HTR-8/SVneo (cell line): Measurements from ENCODE around the gene MAP3K7.
"Not testable (repeated sequence)": the region's sequence is repeated elsewhere in the genome, so short reads cannot be mapped to it uniquely, and the experiment has no call there.

Experiments
- DNase-seq: peaks from one replicate; pipeline ENCODE4 v3.0.0; 2011; ENCODE audit warnings: low spot score, mixed read lengths; ENCODE audit not compliant: insufficient read length
- FAIRE-seq: peaks from 2 replicates; lab custom pipeline; 2011; peaks lifted over from hg19 to GRCh38; lab: Jason Lieb, UNC

MAP3K7 gene

DNA sequence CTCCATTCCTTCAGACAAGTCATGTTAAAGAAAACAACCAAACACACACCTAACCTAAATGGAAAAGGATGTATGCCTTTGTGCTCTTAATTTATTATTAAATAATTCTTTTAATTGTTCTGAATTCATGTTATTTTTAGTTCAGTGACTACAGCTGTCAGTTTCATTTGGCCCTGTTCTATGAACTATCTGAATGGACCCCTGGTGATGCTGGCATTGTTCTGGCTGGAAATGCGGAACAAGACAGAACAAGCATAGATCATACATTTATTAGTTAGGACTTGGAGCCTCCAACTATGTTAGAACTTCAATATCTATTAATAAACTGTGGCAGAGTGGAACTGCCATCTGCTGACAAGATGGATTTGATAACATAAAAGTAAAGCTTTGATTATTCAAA lies 5.7 kb downstream of the MAP3K7 start:
- no peak for DNase-seq
- FAIRE-seq = no peak

GRCh38 chr6:90578894-90579549 lies 7.8 kb downstream of the MAP3K7 start:
- FAIRE-seq = no peak
- DNase-seq = no peak

- FAIRE-seq (no peak), DNase-seq (no peak)
These were observed 11.6 kb downstream of the MAP3K7 start for GRCh38 chr6:90575267-90575666.

- DNase-seq = no peak
- no peak for FAIRE-seq
These were observed 12.3 kb downstream of the MAP3K7 start for GRCh38 chr6:90574610-90575009.

- no peak for FAIRE-seq
- no peak for DNase-seq
These were observed 13.2 kb downstream of the MAP3K7 start for GRCh38 chr6:90573624-90574023.

DNA sequence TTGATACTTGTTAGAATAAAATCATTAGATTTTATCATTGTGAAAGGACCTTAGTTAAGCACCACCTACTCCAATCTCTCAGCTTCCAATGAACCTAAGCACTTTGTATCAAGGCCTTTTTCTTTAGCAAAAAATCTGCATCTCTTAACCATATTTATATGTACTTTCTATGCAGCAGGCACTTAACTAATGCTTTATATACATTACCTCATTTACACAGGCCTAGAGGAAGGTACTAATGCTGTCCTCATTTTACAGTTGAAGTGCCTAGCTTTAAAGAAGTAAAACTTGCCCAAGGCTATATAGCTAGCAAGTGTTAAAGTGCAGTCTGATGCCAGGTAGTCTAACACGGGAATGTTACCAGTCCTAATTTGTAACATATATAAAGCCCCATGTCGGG lies 14.0 kb downstream of the MAP3K7 start:
- no peak for DNase-seq
- no peak for FAIRE-seq

DNA sequence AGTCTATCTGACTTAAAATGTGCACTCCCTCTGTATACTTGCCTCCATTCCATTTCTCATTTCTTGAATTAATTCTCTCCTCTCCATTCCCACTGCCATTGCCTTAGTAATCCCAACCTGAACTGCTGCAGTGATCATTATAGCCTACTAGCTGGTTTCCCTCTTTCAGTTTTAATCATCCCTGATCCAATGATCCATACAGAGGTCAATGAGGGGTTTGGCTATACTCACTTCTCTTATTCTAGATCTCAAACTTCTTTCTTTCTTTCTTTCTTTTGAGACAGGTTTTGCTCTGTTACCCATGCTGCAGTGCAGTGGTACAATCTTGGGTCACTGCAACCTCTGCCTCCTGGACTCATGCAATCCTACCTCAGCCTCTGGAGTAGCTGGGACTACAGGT lies 17.6 kb downstream of the MAP3K7 start:
- no peak for FAIRE-seq
- no peak for DNase-seq

DNA sequence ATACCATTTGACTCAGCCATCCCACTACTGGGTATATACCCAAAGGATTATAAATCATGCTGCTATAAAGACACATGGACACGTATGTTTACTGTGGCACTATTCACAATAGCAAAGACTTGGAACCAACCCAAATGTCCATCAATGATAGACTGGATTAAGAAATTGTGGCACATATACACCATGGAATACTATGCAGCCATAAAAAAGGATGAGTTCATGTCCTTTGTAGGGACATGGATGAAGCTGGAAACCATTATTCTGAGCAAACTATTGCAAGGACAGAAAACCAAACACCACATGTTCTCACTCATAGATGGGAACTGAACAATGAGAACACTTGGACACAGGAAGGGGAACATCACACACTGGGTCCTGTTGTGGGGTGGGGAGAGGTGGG lies 19.2 kb downstream of the MAP3K7 start:
- not testable (repeated sequence) for DNase-seq, FAIRE-seq

DNA sequence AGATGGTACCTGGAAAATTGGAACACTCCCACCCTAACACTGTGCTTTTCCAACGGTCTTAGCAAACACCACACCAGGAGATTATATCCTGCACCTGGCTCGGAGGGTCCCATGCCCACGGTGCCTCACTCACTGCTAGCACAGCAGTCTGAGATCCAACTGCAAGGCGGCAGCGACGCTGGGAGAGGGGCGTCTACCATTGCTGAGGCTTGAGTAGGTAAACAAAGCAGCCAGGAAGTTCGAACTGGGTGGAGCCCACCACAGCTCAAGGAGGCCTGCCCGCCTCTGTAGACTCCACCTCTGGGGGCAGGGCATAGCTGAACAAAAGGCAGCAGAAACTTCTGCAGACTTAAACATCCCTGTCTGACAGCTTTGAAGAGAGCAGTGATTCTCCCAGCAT lies 24.5 kb downstream of the MAP3K7 start:
- FAIRE-seq, DNase-seq: not testable (repeated sequence)

- no peak for DNase-seq
- FAIRE-seq = no peak
These were observed 26.9 kb downstream of the MAP3K7 start for GRCh38 chr6:90559931-90560330.

DNA sequence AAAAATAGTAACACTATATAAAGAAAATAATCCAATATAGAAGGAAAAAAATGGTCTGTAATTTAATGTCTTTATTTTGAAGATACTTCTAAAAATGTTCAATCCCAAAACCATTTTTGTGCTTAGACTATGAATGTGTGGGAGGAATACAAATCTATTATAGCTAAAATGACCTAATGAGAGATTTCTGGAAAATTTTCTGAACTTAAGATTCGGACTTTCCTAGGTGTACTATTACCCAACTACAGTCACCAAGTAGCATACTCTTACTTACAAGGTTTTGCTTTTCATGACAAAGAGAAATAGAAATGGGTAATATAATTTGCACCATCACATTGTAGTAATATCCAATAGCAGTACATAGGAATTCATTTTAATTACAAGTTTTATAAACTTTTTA lies 29.9 kb downstream of the MAP3K7 start:
- DNase-seq = no peak
- no peak for FAIRE-seq

DNA sequence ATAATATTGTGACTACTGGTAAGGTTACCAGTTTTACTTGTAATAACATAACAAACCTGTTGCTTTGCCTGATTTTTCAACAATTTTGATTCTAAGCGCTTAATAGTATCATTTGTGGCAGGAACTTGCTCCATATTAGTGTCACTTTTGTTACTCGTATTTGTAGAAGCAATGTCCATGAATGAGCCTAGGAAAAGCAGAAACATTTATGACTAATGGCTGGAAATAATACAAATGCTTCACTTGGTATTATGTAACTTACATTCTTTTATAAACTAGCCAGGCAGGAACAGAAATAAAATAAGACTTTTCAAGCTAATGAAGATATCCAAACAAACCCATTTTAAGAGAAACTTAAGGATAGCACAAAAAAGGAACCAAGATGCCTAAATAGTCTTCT lies 38.9 kb downstream of the MAP3K7 start:
- DNase-seq (no peak), FAIRE-seq (no peak)

DNA sequence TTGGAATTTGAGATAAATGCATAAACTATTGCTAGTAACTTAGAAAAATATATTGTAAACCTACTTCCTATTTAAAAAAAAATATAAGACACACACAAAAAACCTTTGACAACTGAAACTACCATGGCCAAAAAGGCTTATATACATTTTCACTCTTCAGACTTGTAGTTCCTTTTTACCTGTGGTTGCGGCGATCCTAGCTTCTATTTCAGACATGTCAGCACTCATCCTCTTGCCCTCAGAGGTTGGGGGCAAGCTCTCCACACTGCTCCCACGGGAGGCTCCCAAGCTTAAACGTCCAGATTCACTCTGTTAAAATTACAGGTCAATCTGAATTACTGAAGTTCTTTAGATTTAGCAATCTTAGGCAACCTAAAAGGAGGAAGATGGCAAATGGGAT lies 39.8 kb downstream of the MAP3K7 start:
- DNase-seq = no peak
- FAIRE-seq = no peak

- DNase-seq (no peak), FAIRE-seq (no peak)
These were observed 41.4 kb downstream of the MAP3K7 start for GRCh38 chr6:90545448-90545847.

DNA sequence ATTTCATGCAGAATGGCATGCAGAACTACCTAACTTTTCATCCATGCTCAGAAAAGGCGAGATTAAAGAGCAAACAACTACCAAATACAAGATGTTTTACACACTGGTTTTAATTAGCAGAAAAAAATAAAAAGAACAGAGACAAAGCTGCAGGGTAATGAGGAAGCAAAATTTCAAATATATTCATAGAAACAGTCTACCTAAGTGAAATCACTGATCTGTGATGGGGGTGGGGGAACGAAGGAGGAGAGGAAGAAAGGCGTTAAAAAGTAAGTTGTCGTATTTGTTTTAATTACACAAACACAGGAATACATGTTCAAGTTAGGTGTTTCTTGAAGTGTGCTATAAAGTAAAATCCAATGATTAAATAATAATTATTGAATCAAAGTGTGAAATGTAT lies 42.1 kb downstream of the MAP3K7 start:
- DNase-seq (no peak), FAIRE-seq (no peak)

DNA sequence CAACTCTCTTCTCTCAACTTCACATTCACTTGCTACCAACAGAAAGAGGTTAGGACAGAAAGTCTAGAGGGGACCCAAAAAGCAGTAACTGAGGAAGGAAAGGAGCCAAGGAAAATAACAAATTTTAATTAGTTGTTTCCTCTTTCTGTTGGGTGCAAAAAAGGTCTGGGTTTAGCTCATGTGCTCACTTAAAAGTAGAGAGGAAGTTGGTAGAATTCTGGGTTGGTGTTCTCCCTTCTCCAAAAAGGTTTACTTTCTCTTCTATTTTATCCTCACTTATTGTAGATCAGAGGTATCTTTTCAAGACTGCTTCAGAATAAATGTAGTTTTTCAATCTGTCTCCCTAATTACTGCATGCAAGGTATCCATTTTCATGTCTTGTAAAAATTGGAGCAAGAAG lies 42.8 kb downstream of the MAP3K7 start:
- DNase-seq = no peak
- FAIRE-seq = no peak

- FAIRE-seq = no peak
These were observed 45.7 kb downstream of the MAP3K7 start for GRCh38 chr6:90541221-90541620.

DNA sequence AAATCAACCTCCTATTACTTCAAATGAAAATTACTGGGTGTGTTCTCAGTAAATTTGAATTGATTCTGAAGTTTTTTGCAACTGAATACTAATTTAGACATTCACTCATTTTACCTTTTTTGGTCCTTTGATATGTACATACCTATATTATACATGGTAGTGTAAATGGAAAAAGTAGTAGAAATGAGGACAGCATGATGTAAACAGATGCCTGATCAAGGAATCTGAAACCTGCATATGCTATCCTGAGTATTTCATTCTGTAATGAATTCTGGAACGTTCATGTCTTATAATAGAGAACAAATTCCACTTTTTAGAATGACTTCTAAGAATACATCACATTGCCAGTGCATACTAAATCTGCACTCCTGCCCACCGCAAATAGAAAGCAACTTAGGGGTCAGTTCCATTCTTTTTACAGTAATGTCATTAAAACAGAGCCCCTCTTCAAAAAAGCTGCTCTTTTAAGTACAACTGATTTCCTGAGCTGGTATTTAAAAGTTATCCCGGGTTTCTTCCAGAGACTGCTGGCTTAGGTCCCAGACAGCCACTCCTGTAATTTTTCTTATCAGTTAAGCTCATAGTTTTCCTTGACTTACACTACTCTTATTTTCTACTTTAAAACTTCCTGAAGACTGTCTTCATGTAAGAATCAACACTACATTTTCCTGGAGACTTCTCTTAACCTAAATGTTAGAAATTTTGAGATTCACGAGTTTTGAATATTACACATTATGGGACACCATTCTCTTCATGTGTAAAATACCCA lies 48.4 kb downstream of the MAP3K7 start:
- DNase-seq (no peak), FAIRE-seq (no peak)

More at GRCh38 chr6:90541221-90541620, 45.7 kb downstream of the MAP3K7 start:
- DNase-seq = no peak

GRCh38 chr6:90537723-90538258 lies 49.1 kb downstream of the MAP3K7 start:
- FAIRE-seq = no peak

DNA sequence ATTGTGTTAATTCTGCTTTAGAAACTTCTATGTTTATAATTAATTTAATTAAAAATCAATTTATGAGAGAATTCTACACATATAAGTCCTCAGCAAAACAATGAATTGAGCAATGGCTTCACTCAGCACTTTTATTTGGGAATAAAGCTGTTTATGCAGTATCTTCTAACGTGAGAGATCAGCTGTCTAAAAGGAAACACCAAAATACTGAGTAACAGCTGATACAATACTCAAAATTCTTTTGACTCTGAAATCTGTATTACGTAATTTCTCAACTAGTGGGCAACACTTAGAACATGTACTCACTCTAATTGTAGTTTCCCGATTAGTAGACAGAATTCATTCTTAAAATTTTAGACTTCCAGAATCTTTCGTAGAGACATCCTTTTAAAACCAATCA lies 49.8 kb downstream of the MAP3K7 start:
- DNase-seq (no peak), FAIRE-seq (no peak)

More at GRCh38 chr6:90537723-90538258, 49.1 kb downstream of the MAP3K7 start:
- DNase-seq = no peak

DNA sequence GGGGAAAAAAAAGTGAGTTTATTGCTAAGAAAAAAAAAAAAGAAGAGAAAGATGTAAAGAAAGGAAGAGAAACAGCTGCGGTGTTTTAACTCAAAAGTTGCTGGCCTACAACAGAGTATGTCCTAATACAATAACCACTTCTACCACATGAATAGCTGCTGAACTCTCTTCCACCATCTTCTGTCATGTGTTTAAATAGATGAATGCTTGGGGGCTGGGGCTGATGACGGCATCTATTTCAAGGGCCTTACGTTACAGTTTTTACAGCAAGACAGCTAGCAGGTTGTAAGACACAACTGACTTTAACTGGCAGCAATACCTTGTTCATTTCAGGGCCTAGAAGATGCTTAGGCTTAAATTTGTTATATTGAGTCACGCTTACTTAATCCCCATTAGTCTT lies 50.4 kb downstream of the MAP3K7 start:
- no peak for FAIRE-seq
- no peak for DNase-seq
